HCT116 (cell line): ENCODE measurements around the gene EIPR1.

ENCODE experiments used
- CBX3 ChIP-seq: IDR thresholded peaks from 2 replicates; pipeline ENCODE4 v1.6.1; 2012; ENCODE audit warnings: low read depth
- CEBPB ChIP-seq: IDR thresholded peaks from 2 replicates; pipeline ENCODE4 v1.6.1; 2012; ENCODE audit warnings: low read depth
- CTCF ChIP-seq, 3 experiments: fragments of 200-600 bp in 1 of 3; sonication (generic) in 1 of 3; IDR thresholded peaks in 2 of 3; conservative IDR thresholded peaks in 1 of 3; 2 replicates each; pipeline ENCODE4 v1.5.1; 2012 to 2017; ENCODE audit warnings: low read depth in 2 of 3, low read length in 2 of 3, antibody characterized with exemption in 1 of 3, borderline replicate concordance in 1 of 3, control low read depth in 1 of 3, mild to moderate bottlenecking in 1 of 3, mixed read lengths in 1 of 3, mixed run types in 1 of 3, moderate library complexity in 1 of 3; ENCODE audit not compliant: insufficient read depth in 1 of 3
- EGR1 ChIP-seq: IDR thresholded peaks from 2 replicates; pipeline ENCODE4 v1.6.1; 2012; ENCODE audit warnings: low read depth
- EZH2 ChIP-seq: fragments of 200-600 bp; sonication (generic); IDR thresholded peaks from 2 replicates; pipeline ENCODE4 v1.6.1; 2017; ENCODE audit warnings: antibody characterized with exemption, mixed run types
- POLR2A ChIP-seq: IDR thresholded peaks from 2 replicates; pipeline ENCODE4 v1.7.0; 2011; ENCODE audit warnings: borderline replicate concordance; ENCODE audit not compliant: insufficient read depth, insufficient read length; ENCODE audit errors: extremely low read depth
- TF ChIP-seq, protein P1 (sequence below): IDR thresholded peaks from 2 replicates; pipeline ENCODE4 v1.6.1; 2012

- TF ChIP-seq POLR2A: no peak
- no peak for TF ChIP-seq CTCF (IDR thresholded peaks at IDR 0.05 in 2 of 3, conservative IDR thresholded peaks at IDR 0.05 in 1 of 3; ENCODE audit: borderline replicate concordance in 1 of 3, insufficient read depth in 1 of 3, low read depth in 2 of 3, low read length in 2 of 3)
- TF ChIP-seq EGR1: no peak
- TF ChIP-seq, protein P1, sequence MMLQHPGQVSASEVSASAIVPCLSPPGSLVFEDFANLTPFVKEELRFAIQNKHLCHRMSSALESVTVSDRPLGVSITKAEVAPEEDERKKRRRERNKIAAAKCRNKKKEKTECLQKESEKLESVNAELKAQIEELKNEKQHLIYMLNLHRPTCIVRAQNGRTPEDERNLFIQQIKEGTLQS: no peak
- TF ChIP-seq CEBPB: no peak
- no peak for TF ChIP-seq CBX3
- TF ChIP-seq EZH2: no peak
Observed at GRCh38 chr2:3405876-3406275, 28.3 kb upstream of the EIPR1 start.
